ENCODE measurements around the gene LPP. TPM values are rescaled to one million over a fixed set of nuclear protein-coding genes. Genes with fewer than 3 reads are reported as not detected.
A peak's percentile ranks its signal among the peaks of the same experiment; 100 is the strongest.

The LPP gene
- total RNA-seq, 4 donors from 2014 or later, result 183 to 293 (median 242) TPM

GRCh38 chr3:188198001-188198400 lies 44.0 kb downstream of the LPP start:
- no peak for DNase-seq (ENCODE audit: low spot score in 2 of 2)
- WGBS, 2 donors, result 92 to 95% methylated on average over 3 of the region's 3 CpGs
- H3K4me1 ChIP-seq, result peaks cover 0 to 21% (median 6%) of the 10 kb centered on the region in 4 donors
- no peak overlapping the region for H3K4me3 ChIP-seq
- H3K27me3 ChIP-seq, result no peaks in the 10 kb centered on the region
- no peaks in the 10 kb centered on the region for H3K9me3 ChIP-seq
- H3K36me3 ChIP-seq, result peaks cover 0 to 8% (median 0%) of the 10 kb centered on the region in 3 donors
- TF ChIP-seq EP300 (IDR thresholded peaks at IDR 0.05) (no peak), POLR2A (IDR thresholded peaks at IDR 0.05) (no peak), CTCF (IDR thresholded peaks at IDR 0.05) (no peak)
- H3K27ac ChIP-seq, result no peak overlapping the region

GRCh38 chr3:188198760-188199327 lies 44.9 kb downstream of the LPP start:
- Histone ChIP-seq H3K4me3 (no peak overlapping the region), H3K4me1 (peaks cover 0 to 21% (median 6%) of the 10 kb centered on the region in 4 donors), H3K36me3 (peaks cover 0 to 7% (median 0%) of the 10 kb centered on the region in 3 donors), H3K27me3 (no peaks in the 10 kb centered on the region), H3K27ac (no peak overlapping the region), H3K9me3 (no peaks in the 10 kb centered on the region)
- WGBS, 2 donors, result 86 to 90% methylated on average over 9 of the region's 9 CpGs
- DNase-seq (ENCODE audit: low spot score in 2 of 2), result no peak
- no peak for TF ChIP-seq CTCF (IDR thresholded peaks at IDR 0.05)

- TF ChIP-seq POLR2A (IDR thresholded peaks at IDR 0.05) (no peak), EP300 (IDR thresholded peaks at IDR 0.05) (no peak)
- no peak overlapping the region for H3K4me3 ChIP-seq
- WGBS, 2 donors, result 92 to 95% methylated on average over 8 of the region's 8 CpGs
- H3K36me3 ChIP-seq, result peaks cover 0 to 7% (median 0%) of the 10 kb centered on the region in 3 donors
- H3K4me1 ChIP-seq, result peaks cover 0 to 21% (median 6%) of the 10 kb centered on the region in 4 donors
- no peaks in the 10 kb centered on the region for H3K27me3 ChIP-seq
- no peaks in the 10 kb centered on the region for H3K9me3 ChIP-seq
- no peak overlapping the region for H3K27ac ChIP-seq
- no peak for DNase-seq (ENCODE audit: low spot score in 2 of 2)
These were observed 45.4 kb downstream of the LPP start for GRCh38 chr3:188199386-188199785.

GRCh38 chr3:188200481-188200880 lies 46.5 kb downstream of the LPP start:
- peak overlapping the region in 1 of 4 donors; percentile 21 for H3K27ac ChIP-seq
- no peaks in the 10 kb centered on the region for H3K27me3 ChIP-seq
- DNase-seq (ENCODE audit: low spot score in 2 of 2), result no peak
- 70 to 76% methylated on average over 2 of the region's 2 CpGs for WGBS, 2 donors
- no peak overlapping the region for H3K4me3 ChIP-seq
- no peak for TF ChIP-seq CTCF (IDR thresholded peaks at IDR 0.05)
- TF ChIP-seq POLR2A (IDR thresholded peaks at IDR 0.05), result no peak
- TF ChIP-seq EP300 (IDR thresholded peaks at IDR 0.05), result no peak
- H3K36me3 ChIP-seq, result peaks cover 0 to 7% (median 0%) of the 10 kb centered on the region in 3 donors
- H3K4me1 ChIP-seq, result peaks cover 0 to 21% (median 6%) of the 10 kb centered on the region in 4 donors
- H3K9me3 ChIP-seq, result no peaks in the 10 kb centered on the region

- Histone ChIP-seq H3K36me3 (peaks cover 0 to 7% (median 0%) of the 10 kb centered on the region in 3 donors), H3K4me3 (no peak overlapping the region), H3K9me3 (no peaks in the 10 kb centered on the region), H3K27me3 (no peaks in the 10 kb centered on the region), H3K4me1 (peaks cover 0 to 12% (median 4%) of the 10 kb centered on the region in 4 donors), H3K27ac (no peak overlapping the region)
- TF ChIP-seq EP300 (IDR thresholded peaks at IDR 0.05), result no peak
- no peak for TF ChIP-seq CTCF (IDR thresholded peaks at IDR 0.05)
- TF ChIP-seq POLR2A (IDR thresholded peaks at IDR 0.05), result no peak
- 89 to 91% methylated on average over 10 of the region's 10 CpGs for WGBS, 2 donors
- DNase-seq (ENCODE audit: low spot score in 2 of 2), result no peak
These were observed 48.6 kb downstream of the LPP start for GRCh38 chr3:188202358-188203138.

Measured in tibial nerve (tissue), 4 donors.